Measurements from ENCODE around the gene PFKFB2. TPM values are rescaled to one million over a fixed set of nuclear protein-coding genes. Genes with fewer than 3 reads are reported as not detected.

Gene PFKFB2
- total RNA-seq, 1 donor from 2014 or later = 10.1 TPM

- Mint-ChIP-seq H3K4me3 (no peak overlapping the region), H3K36me3 (ENCODE audit: low read depth) (no peaks in the 10 kb centered on the region), H3K9me3 (no peaks in the 10 kb centered on the region), H3K4me1 (no peaks in the 10 kb centered on the region), H3K27me3 (peaks cover 9% of the 10 kb centered on the region), H3K27ac (no peak overlapping the region)
- ChIA-PET POLR2A (no interaction called here), CTCF (interaction anchor here (0.7 kb wide), 1 partner anchor 182 kb away, joined by 3 read pairs; no protein-coding TSS in a partner anchor)
- intact Hi-C loops (cut with micrococcal nuclease) = no loop called here
- TF ChIP-seq CTCF (IDR thresholded peaks at IDR 0.05) = no peak
- no peak for DNase-seq
- no peak for ATAC-seq (ENCODE audit: low read depth)
Observed at GRCh38 chr1:207102659-207103058, 49.6 kb downstream of the PFKFB2 start.

- Mint-ChIP-seq H3K36me3 (ENCODE audit: low read depth) (no peaks in the 10 kb centered on the region), H3K27me3 (peaks cover 9% of the 10 kb centered on the region), H3K27ac (no peak within 1 kb of the TSS), H3K4me1 (no peaks in the 10 kb centered on the region), H3K9me3 (no peaks in the 10 kb centered on the region), H3K4me3 (no peak within 1 kb of the TSS)
- no peak for DNase-seq
- ATAC-seq (ENCODE audit: low read depth) = no peak
- intact Hi-C loops (cut with micrococcal nuclease) = no loop called here
- POLR2A ChIA-PET = no interaction called here
- no peak for TF ChIP-seq CTCF (IDR thresholded peaks at IDR 0.05)
- CTCF ChIA-PET = no interaction called here
Observed at GRCh38 chr1:207103892-207104373, 50.9 kb downstream of the PFKFB2 start, which contains the start of gene C4BPA. TSS of gene C4BPA (plus strand) at chr1:207104233. CDS start at chr1:207113026, 8,793 bp downstream.

- CTCF ChIA-PET = no interaction called here
- Mint-ChIP-seq H3K4me3 (no peak overlapping the region), H3K36me3 (ENCODE audit: low read depth) (no peaks in the 10 kb centered on the region), H3K4me1 (no peaks in the 10 kb centered on the region), H3K9me3 (no peaks in the 10 kb centered on the region), H3K27ac (no peak overlapping the region), H3K27me3 (no peaks in the 10 kb centered on the region)
- POLR2A ChIA-PET = no interaction called here
- TF ChIP-seq CTCF (IDR thresholded peaks at IDR 0.05) = no peak
- DNase-seq (no peak), ATAC-seq (ENCODE audit: low read depth) (no peak)
- intact Hi-C loops (cut with micrococcal nuclease) = no loop called here
Observed at GRCh38 chr1:207109004-207109403, 55.9 kb downstream of the PFKFB2 start.

- CTCF ChIA-PET = no interaction called here
Observed at GRCh38 chr1:207112616-207113296, 59.7 kb downstream of the PFKFB2 start.

GRCh38 chr1:207115269-207115668, 62.2 kb downstream of the PFKFB2 start:
- intact Hi-C loops (cut with micrococcal nuclease) = no loop called here
- CTCF ChIA-PET = no interaction called here
- Mint-ChIP-seq H3K4me3 (no peak overlapping the region), H3K4me1 (no peaks in the 10 kb centered on the region), H3K36me3 (ENCODE audit: low read depth) (no peaks in the 10 kb centered on the region), H3K27me3 (peaks cover 2% of the 10 kb centered on the region), H3K27ac (no peak overlapping the region), H3K9me3 (peaks cover 5% of the 10 kb centered on the region)
- no peak for TF ChIP-seq CTCF (IDR thresholded peaks at IDR 0.05)
- POLR2A ChIA-PET = no interaction called here
- ATAC-seq (ENCODE audit: low read depth) = no peak
- DNase-seq = no peak

More at GRCh38 chr1:207112616-207113296, 59.7 kb downstream of the PFKFB2 start:
- TF ChIP-seq CTCF (IDR thresholded peaks at IDR 0.05) = no peak
- no peaks in the 10 kb centered on the region for H3K9me3 Mint-ChIP-seq
- no peak overlapping the region for H3K4me3 Mint-ChIP-seq
- no peaks in the 10 kb centered on the region for H3K36me3 Mint-ChIP-seq (ENCODE audit: low read depth)
- intact Hi-C loops (cut with micrococcal nuclease) = no loop called here
- no peak for DNase-seq
- peaks cover 2% of the 10 kb centered on the region for H3K27me3 Mint-ChIP-seq
- ATAC-seq (ENCODE audit: low read depth) = no peak
- H3K4me1 Mint-ChIP-seq = no peaks in the 10 kb centered on the region
- no peak overlapping the region for H3K27ac Mint-ChIP-seq
- POLR2A ChIA-PET = no interaction called here

All from activated B cell treated with CpG ODN at 0.5 μM for 24 hours (primary cell).